ENCODE data around the gene MRGPRG.

DNA sequence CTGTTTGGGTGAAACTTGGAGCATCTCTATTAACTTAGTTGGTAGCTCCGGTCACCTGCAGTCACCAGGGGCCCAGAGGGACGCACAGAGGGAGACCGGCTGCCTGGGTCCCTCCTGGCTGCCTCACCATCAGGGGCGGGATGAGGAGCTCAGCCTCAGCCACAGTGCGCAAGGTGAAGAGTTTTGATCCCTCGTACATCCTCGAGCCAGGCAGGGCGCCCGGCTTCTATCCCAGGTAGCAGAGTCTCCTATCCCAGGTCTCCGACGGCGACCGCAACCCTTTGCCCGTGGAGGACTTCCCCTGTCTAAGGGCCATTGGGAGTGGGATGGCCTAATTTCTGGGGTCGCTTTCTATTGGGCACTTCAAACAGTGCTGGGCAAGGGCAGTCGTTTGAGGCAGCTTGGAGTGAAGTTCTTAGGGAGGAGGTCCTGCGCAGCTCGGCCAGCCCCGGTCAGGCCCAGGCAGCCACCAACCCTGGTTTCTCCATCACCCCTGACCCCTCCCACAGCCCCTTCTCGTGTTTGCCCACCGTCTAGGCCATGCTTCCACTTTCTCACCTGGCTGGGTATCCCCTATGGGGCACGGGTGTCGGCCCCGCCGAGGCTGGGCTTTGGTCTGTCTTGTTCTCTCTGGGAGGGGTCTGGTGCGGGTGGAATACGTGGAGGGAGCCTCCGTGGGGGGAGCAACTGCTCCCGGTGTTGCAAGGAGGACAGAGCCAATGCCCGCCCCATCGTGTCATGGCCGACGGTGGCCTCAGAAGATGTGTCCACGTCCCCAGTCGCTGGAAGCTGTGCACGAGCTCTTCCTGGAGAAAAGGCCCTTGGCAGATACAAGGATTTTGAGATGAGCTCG is 3.6 kb upstream of the MRGPRG start:
- TF ChIP-seq, protein P1, sequence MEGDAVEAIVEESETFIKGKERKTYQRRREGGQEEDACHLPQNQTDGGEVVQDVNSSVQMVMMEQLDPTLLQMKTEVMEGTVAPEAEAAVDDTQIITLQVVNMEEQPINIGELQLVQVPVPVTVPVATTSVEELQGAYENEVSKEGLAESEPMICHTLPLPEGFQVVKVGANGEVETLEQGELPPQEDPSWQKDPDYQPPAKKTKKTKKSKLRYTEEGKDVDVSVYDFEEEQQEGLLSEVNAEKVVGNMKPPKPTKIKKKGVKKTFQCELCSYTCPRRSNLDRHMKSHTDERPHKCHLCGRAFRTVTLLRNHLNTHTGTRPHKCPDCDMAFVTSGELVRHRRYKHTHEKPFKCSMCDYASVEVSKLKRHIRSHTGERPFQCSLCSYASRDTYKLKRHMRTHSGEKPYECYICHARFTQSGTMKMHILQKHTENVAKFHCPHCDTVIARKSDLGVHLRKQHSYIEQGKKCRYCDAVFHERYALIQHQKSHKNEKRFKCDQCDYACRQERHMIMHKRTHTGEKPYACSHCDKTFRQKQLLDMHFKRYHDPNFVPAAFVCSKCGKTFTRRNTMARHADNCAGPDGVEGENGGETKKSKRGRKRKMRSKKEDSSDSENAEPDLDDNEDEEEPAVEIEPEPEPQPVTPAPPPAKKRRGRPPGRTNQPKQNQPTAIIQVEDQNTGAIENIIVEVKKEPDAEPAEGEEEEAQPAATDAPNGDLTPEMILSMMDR (IDR thresholded peaks at IDR 0.05), result no peak
- TF ChIP-seq POLR2A (IDR thresholded peaks at IDR 0.05), result no peak
- TF ChIP-seq EP300 (IDR thresholded peaks at IDR 0.05), result no peak
